Measurements from ENCODE around the gene THAP7. TPM values are rescaled to one million over a fixed set of nuclear protein-coding genes. Genes with fewer than 3 reads are reported as not detected.

THAP7 gene
- total and polyA plus RNA-seq, 8 donors = 14.7 to 26.3 (median 20.0) TPM

DNA sequence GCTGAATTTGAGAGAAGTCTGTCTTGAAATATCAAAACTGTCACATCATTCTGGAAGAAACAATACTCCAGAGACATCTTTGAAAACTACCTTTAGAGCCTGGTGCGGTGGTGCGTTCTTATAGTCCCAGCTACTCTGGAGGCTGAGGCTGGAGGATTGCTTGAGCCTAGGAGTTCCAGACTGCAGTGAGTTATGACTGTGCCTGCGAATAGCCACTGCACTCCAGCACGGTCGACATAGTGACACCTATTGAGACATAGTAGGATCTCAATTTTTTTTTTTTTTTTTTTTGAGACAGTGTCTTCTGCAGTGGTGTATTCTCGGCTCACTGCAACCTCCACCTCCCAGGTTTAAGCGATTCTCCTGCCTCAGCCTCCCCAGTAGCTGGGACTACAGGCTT lies 46.4 kb downstream of the THAP7 start:
- Histone ChIP-seq H3K36me3 (peaks cover 0 to 34% of the 10 kb centered on the region in 2 donors), H3K9me3 (no peaks in the 10 kb centered on the region), H3K4me3 (no peak overlapping the region), H3K4me1 (peaks cover 0 to 30% of the 10 kb centered on the region in 2 donors), H3K27me3 (peaks cover 0 to 12% of the 10 kb centered on the region in 2 donors), H3K27ac (no peak overlapping the region)
- no peak for ATAC-seq
- TF ChIP-seq CTCF (IDR thresholded peaks at IDR 0.05) = no peak
- no peak for DNase-seq
- intact Hi-C loops (cut with DNase I) = no loop called here

- Histone ChIP-seq H3K4me1 (peaks cover 0 to 30% of the 10 kb centered on the region in 2 donors), H3K36me3 (peaks cover 0 to 51% of the 10 kb centered on the region in 2 donors)
Observed at GRCh38 chr22:20953668-20954500, 48.0 kb downstream of the THAP7 start.

DNA sequence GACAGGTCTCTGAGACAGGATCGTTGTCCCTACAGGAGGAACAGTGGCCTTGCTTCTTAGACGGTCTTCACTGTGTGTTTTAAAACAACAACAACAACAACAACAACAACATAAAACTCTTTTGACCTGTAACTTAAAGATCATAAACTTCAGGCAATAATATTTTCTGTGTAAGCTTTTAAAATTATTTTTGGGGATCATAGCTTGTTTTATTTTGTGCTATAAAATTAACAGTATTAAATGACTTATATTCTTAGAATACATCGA lies 48.6 kb downstream of the THAP7 start:
- intact Hi-C loops (cut with DNase I) = no loop called here
- no peak for TF ChIP-seq CTCF (IDR thresholded peaks at IDR 0.05)
- H3K27ac ChIP-seq = no peak overlapping the region

More at GRCh38 chr22:20953668-20954500, 48.0 kb downstream of the THAP7 start:
- DNase-seq (no peak), ATAC-seq (no peak)
- Histone ChIP-seq H3K9me3 (no peaks in the 10 kb centered on the region), H3K4me3 (no peak overlapping the region), H3K27ac (no peak overlapping the region), H3K27me3 (peaks cover 0 to 12% of the 10 kb centered on the region in 2 donors)
- intact Hi-C loops (cut with DNase I) = no loop called here
- TF ChIP-seq CTCF (IDR thresholded peaks at IDR 0.05) = no peak

GRCh38 chr22:20952544-20953341 lies 49.2 kb downstream of the THAP7 start:
- TF ChIP-seq CTCF (IDR thresholded peaks at IDR 0.05) = no peak
- no peak overlapping the region for H3K27ac ChIP-seq
- no peak for DNase-seq
- no peaks in the 10 kb centered on the region for H3K9me3 ChIP-seq
- no peak for ATAC-seq
- intact Hi-C loops (cut with DNase I) = no loop called here
- peaks cover 0 to 12% of the 10 kb centered on the region in 2 donors for H3K27me3 ChIP-seq
- no peak overlapping the region for H3K4me3 ChIP-seq
- peaks cover 0 to 51% of the 10 kb centered on the region in 2 donors for H3K36me3 ChIP-seq
- H3K4me1 ChIP-seq = peaks cover 0 to 22% of the 10 kb centered on the region in 2 donors

More for the DNA sequence above, 48.6 kb downstream of the THAP7 start:
- ATAC-seq = no peak
- H3K36me3 ChIP-seq = peaks cover 0 to 51% of the 10 kb centered on the region in 2 donors
- H3K9me3 ChIP-seq = no peaks in the 10 kb centered on the region
- H3K4me3 ChIP-seq = no peak overlapping the region
- no peak for DNase-seq
- H3K4me1 ChIP-seq = peaks cover 0 to 28% of the 10 kb centered on the region in 2 donors
- peaks cover 0 to 12% of the 10 kb centered on the region in 2 donors for H3K27me3 ChIP-seq

- TF ChIP-seq CTCF (IDR thresholded peaks at IDR 0.05) = no peak
- H3K9me3 ChIP-seq = no peaks in the 10 kb centered on the region
- no peak overlapping the region for H3K4me3 ChIP-seq
- DNase-seq (no peak), ATAC-seq (no peak)
- peaks cover 0 to 7% of the 10 kb centered on the region in 2 donors for H3K27me3 ChIP-seq
- peaks cover 2 to 15% of the 10 kb centered on the region in 2 donors for H3K4me1 ChIP-seq
- H3K36me3 ChIP-seq = peaks cover 0 to 51% of the 10 kb centered on the region in 2 donors
- no peak overlapping the region for H3K27ac ChIP-seq
- intact Hi-C loops (cut with DNase I) = no loop called here
Observed at GRCh38 chr22:20951932-20952380, 50.0 kb downstream of the THAP7 start.
